H9 (cell line): ENCODE results near the gene SEPHS1. TPM values are rescaled to one million over a fixed set of nuclear protein-coding genes. Genes with fewer than 3 reads are reported as not detected.

ENCODE experiments used
- DNase-seq: peaks from one replicate; pipeline ENCODE4 v3.0.0-alpha.2; 2017
- H2AFZ ChIP-seq: one replicate; pipeline ENCODE4 v1.6.1; 2013; ENCODE audit warnings: mild to moderate bottlenecking, low read length, control low read depth, moderate library complexity
- H2AK5ac ChIP-seq: 2 replicates; pipeline ENCODE4 v1.6.1; 2013; ENCODE audit warnings: low read length, control low read depth, mixed read lengths; ENCODE audit not compliant: insufficient read length
- H2BK120ac ChIP-seq: one replicate; pipeline ENCODE4 v1.6.1; 2013; ENCODE audit warnings: low read depth, mild to moderate bottlenecking, low read length, control low read depth, inconsistent platforms; ENCODE audit not compliant: poor library complexity, severe bottlenecking
- H2BK12ac ChIP-seq: 2 replicates; pipeline ENCODE4 v1.6.1; 2013; ENCODE audit warnings: low read length, control low read depth, mixed read lengths, low read depth; ENCODE audit not compliant: insufficient read length
- H2BK15ac ChIP-seq: 2 replicates; pipeline ENCODE4 v1.6.1; 2013; ENCODE audit warnings: low read depth, low read length, control low read depth
- H2BK20ac ChIP-seq: one replicate; pipeline ENCODE4 v1.6.1; 2013; ENCODE audit warnings: low read depth, mild to moderate bottlenecking, low read length, control low read depth, inconsistent platforms; ENCODE audit not compliant: poor library complexity, severe bottlenecking
- H2BK5ac ChIP-seq: 2 replicates; pipeline ENCODE4 v1.6.1; 2013; ENCODE audit warnings: low read length, control low read depth, mixed read lengths; ENCODE audit not compliant: insufficient read length
- H3K14ac ChIP-seq: 2 replicates; pipeline ENCODE4 v1.6.1; 2013; ENCODE audit warnings: low read length, control low read depth; ENCODE audit not compliant: insufficient read depth
- H3K18ac ChIP-seq: 2 replicates; pipeline ENCODE4 v1.6.1; 2013; ENCODE audit warnings: low read depth, mild to moderate bottlenecking, mixed read lengths, low read length, control low read depth; ENCODE audit not compliant: insufficient read length
- H3K23ac ChIP-seq: 2 replicates; pipeline ENCODE4 v1.6.1; 2013; ENCODE audit warnings: low read length, control low read depth, mixed read lengths, low read depth; ENCODE audit not compliant: insufficient read length
- H3K23me2 ChIP-seq: 2 replicates; pipeline ENCODE4 v1.6.1; 2013; ENCODE audit warnings: low read depth, mild to moderate bottlenecking, mixed read lengths, low read length, control low read depth; ENCODE audit not compliant: insufficient read length, poor library complexity, severe bottlenecking
- H3K27ac ChIP-seq: 2 replicates; pipeline ENCODE4 v1.5.1; 2013; ENCODE audit warnings: low read length, control low read depth, mixed read lengths, low read depth; ENCODE audit not compliant: insufficient read length
- H3K27me3 ChIP-seq: 2 replicates; pipeline ENCODE4 v1.6.1; 2013; ENCODE audit warnings: low read length, control low read depth, inconsistent platforms; ENCODE audit not compliant: insufficient read depth
- H3K4ac ChIP-seq: 2 replicates; pipeline ENCODE4 v1.6.1; 2013; ENCODE audit warnings: low read depth, mild to moderate bottlenecking, control low read depth, inconsistent platforms, low read length, moderate library complexity
- H3K4me1 ChIP-seq: 2 replicates; pipeline ENCODE4 v1.6.1; 2013; ENCODE audit warnings: low read length, control low read depth, inconsistent platforms; ENCODE audit not compliant: insufficient read depth
- H3K4me2 ChIP-seq: 2 replicates; pipeline ENCODE4 v1.6.1; 2013; ENCODE audit warnings: low read length, control low read depth, mixed read lengths; ENCODE audit not compliant: insufficient read length, insufficient read depth
- H3K56ac ChIP-seq: 2 replicates; pipeline ENCODE4 v1.6.1; 2013; ENCODE audit warnings: low read depth, mild to moderate bottlenecking, mixed read lengths, low read length, control low read depth; ENCODE audit not compliant: insufficient read length
- H3K79me1 ChIP-seq: 2 replicates; pipeline ENCODE4 v1.6.1; 2013; ENCODE audit warnings: low read depth, mild to moderate bottlenecking, moderate library complexity, low read length, control low read depth, inconsistent platforms; ENCODE audit not compliant: insufficient read depth, poor library complexity, severe bottlenecking
- H3K79me2 ChIP-seq: 2 replicates; pipeline ENCODE4 v1.6.1; 2013; ENCODE audit warnings: low read length, control low read depth, inconsistent platforms; ENCODE audit not compliant: insufficient read depth
- H3K9ac ChIP-seq: 2 replicates; pipeline ENCODE4 v1.6.1; 2013; ENCODE audit warnings: low read length, control low read depth, mixed read lengths; ENCODE audit not compliant: insufficient read length; ENCODE audit errors: extremely low read depth
- H3K9me3 ChIP-seq: one replicate; pipeline ENCODE4 v1.6.1; 2013; ENCODE audit warnings: low read depth, low read length, inconsistent platforms; ENCODE audit not compliant: control insufficient read depth
- H3T11ph ChIP-seq: one replicate; pipeline ENCODE4 v1.6.1; 2013; ENCODE audit warnings: mild to moderate bottlenecking, low read length, control low read depth, inconsistent platforms
- H4K20me1 ChIP-seq: one replicate; pipeline ENCODE4 v1.6.1; 2013; ENCODE audit not compliant: control insufficient read depth, insufficient read length, insufficient read depth
- H4K5ac ChIP-seq: 2 replicates; pipeline ENCODE4 v1.6.1; 2013; ENCODE audit warnings: low read depth, mild to moderate bottlenecking, mixed read lengths, low read length, control low read depth; ENCODE audit not compliant: insufficient read length
- H4K8ac ChIP-seq: replicated peaks from 2 replicates; pipeline ENCODE4 v1.6.1; 2013; ENCODE audit warnings: low read length, control low read depth, mixed read lengths, low read depth; ENCODE audit not compliant: insufficient read length
- H4K91ac ChIP-seq: 2 replicates; pipeline ENCODE4 v1.6.1; 2013; ENCODE audit warnings: low read depth, mild to moderate bottlenecking, moderate library complexity, mixed read lengths, low read length, control low read depth; ENCODE audit not compliant: insufficient read length
- H3K27ac Mint-ChIP-seq, 3 experiments: 2 replicates in 2 of 3; 3 replicates in 1 of 3; pipeline ENCODE4 v1.8.0; 2020 to 2021; ENCODE audit warnings: mixed read lengths in 3 of 3, mild to moderate bottlenecking in 1 of 3, moderate library complexity in 1 of 3
- H3K27me3 Mint-ChIP-seq: 2 replicates; pipeline ENCODE4 v1.8.0; 2021; ENCODE audit warnings: low read depth, mild to moderate bottlenecking, moderate library complexity, mixed read lengths
- H3K36me3 Mint-ChIP-seq, 3 experiments: 2 replicates in 2 of 3; 3 replicates in 1 of 3; pipeline ENCODE4 v1.8.0; 2020 to 2021; ENCODE audit warnings: low read depth in 3 of 3, mixed read lengths in 3 of 3; ENCODE audit not compliant: insufficient read depth in 1 of 3
- H3K4me1 Mint-ChIP-seq, 2 experiments: 2 replicates each; pipeline ENCODE4 v1.8.0; 2020; ENCODE audit warnings: mixed read lengths in 2 of 2
- H3K4me3 Mint-ChIP-seq, 2 experiments: 2 replicates in 1 of 2; 3 replicates in 1 of 2; pipeline ENCODE4 v1.8.0; 2020 to 2021; ENCODE audit warnings: mild to moderate bottlenecking in 2 of 2, mixed read lengths in 2 of 2, moderate library complexity in 1 of 2
- H3K9me3 Mint-ChIP-seq, 2 experiments: 2 replicates in 1 of 2; 3 replicates in 1 of 2; pipeline ENCODE4 v1.8.0; 2020; ENCODE audit warnings: mild to moderate bottlenecking in 2 of 2, mixed read lengths in 2 of 2, moderate library complexity in 1 of 2
- CTCF ChIP-seq: fragments of 200-600 bp; sonication (generic); conservative IDR thresholded peaks from 3 replicates; pipeline ENCODE4 v1.8.0; 2021; ENCODE audit warnings: antibody characterized with exemption, mild to moderate bottlenecking
- WGBS: extraction: QIAGEN DNeasy Blood & Tissue Kit; methylation state at CpG from one replicate; pipeline ENCODE4 v1.1.7; 2013; ENCODE audit warnings: missing lambda C conversion rate, low lambda C conversion rate, mixed read lengths; ENCODE audit not compliant: insufficient read length; ENCODE audit errors: extremely low coverage; 5-methylcytosine and 5-hydroxymethylcytosine counted together
- total RNA-seq: library from RNA; stranded (reverse); gene quantifications from 2 replicates; pipeline ENCODE4 v1.2.1, GENCODE V29; 2021

SEPHS1 gene
- total RNA-seq, 1 experiment from 2014 or later = 366 TPM

GRCh38 chr10:13360587-13360986 is 12.5 kb upstream of the SEPHS1 start:
- no peak for DNase-seq
- Histone ChIP-seq H3K79me1 (no peaks in the 10 kb centered on the region), H3K23ac (no peak overlapping the region), H3T11ph (no peak overlapping the region), H2AFZ (no peak overlapping the region), H3K27ac (no peak overlapping the region), H3K18ac (no peak overlapping the region), H4K91ac (no peak overlapping the region), H2BK15ac (no peak overlapping the region), H3K27me3 (no peaks in the 10 kb centered on the region), H2BK120ac (no peak overlapping the region), H3K4me2 (no peak overlapping the region), H3K56ac (no peak overlapping the region), H3K14ac (no peak overlapping the region), H4K20me1 (no peaks in the 10 kb centered on the region), H2BK5ac (no peak overlapping the region), H2BK20ac (no peak overlapping the region), H4K8ac (no peak overlapping the region), H2BK12ac (no peak overlapping the region), H3K9ac (no peak overlapping the region), H3K9me3 (no peaks in the 10 kb centered on the region), H3K79me2 (no peaks in the 10 kb centered on the region), H2AK5ac (no peak overlapping the region), H4K5ac (no peak overlapping the region), H3K4ac (no peak overlapping the region), H3K4me1 (no peaks in the 10 kb centered on the region; the same call in 1 of the 2 replicates), H3K23me2 (no peaks in the 10 kb centered on the region)
- no peak overlapping the region for H3K27ac Mint-ChIP-seq
- H3K9me3 Mint-ChIP-seq = no peaks in the 10 kb centered on the region; a peak in 1 of 5 replicates
- TF ChIP-seq CTCF = no peak
- H3K36me3 Mint-ChIP-seq = no peaks in the 10 kb centered on the region
- H3K27me3 Mint-ChIP-seq = peaks cover 2% of the 10 kb centered on the region; the same call in 1 of the 2 replicates
- WGBS = no CpG with 5 or more reads among the region's 7 CpGs
- H3K4me1 Mint-ChIP-seq = peaks cover 10 to 13% of the 10 kb centered on the region in 2 experiments; a peak in 2 of 4 replicates
- H3K4me3 Mint-ChIP-seq = no peak overlapping the region
